Coronary artery (tissue), 2 donors: ENCODE data around the gene CBLL2.
"Not testable (repeated sequence)": the region's sequence is repeated elsewhere in the genome, so short reads cannot be mapped to it uniquely, and the experiment has no call there.

Experiments
- DNase-seq: peaks from one replicate; pipeline ENCODE4 v3.0.0-alpha.2; 2017; ENCODE audit warnings: low spot score
- H3K27ac ChIP-seq, 2 donors: fragments of 200-600 bp; sonication (generic); one replicate each; pipeline ENCODE4 v1.5.1; 2016 to 2019
- H3K4me3 ChIP-seq: fragments of 200-600 bp; sonication (generic); 2 replicates; pipeline ENCODE4 v1.5.1; 2016; ENCODE audit warnings: mild to moderate bottlenecking, moderate library complexity
- CTCF ChIP-seq: fragments of 200-600 bp; sonication (generic); IDR thresholded peaks from one replicate; pipeline ENCODE4 v1.5.1; 2019; ENCODE audit warnings: antibody characterized with exemption

CBLL2 gene

GRCh38 chrX:22268706-22269105 is 4.0 kb upstream of the CBLL2 start:
- H3K4me3 ChIP-seq: no peak overlapping the region
- DNase-seq: no peak
- no peak overlapping the region for H3K27ac ChIP-seq
- TF ChIP-seq CTCF: no peak

- no peak for TF ChIP-seq CTCF
Observed at GRCh38 chrX:22273714-22274317, 1.1 kb downstream of the CBLL2 start.

GRCh38 chrX:22276781-22277180 is 4.1 kb downstream of the CBLL2 start:
- DNase-seq: no peak
- H3K27ac ChIP-seq: no peak overlapping the region
- TF ChIP-seq CTCF: no peak
- H3K4me3 ChIP-seq: no peak overlapping the region

More at GRCh38 chrX:22273714-22274317, 1.1 kb downstream of the CBLL2 start:
- H3K27ac ChIP-seq: no peak overlapping the region
- DNase-seq: no peak
- no peak overlapping the region for H3K4me3 ChIP-seq

GRCh38 chrX:22278375-22278774 is 5.7 kb downstream of the CBLL2 start:
- no peak for DNase-seq
- no peak for TF ChIP-seq CTCF
- Histone ChIP-seq H3K4me3 (no peak overlapping the region), H3K27ac (no peak overlapping the region)

GRCh38 chrX:22289209-22289608 is 16.5 kb downstream of the CBLL2 start:
- not testable (repeated sequence) for DNase-seq, H3K4me3 ChIP-seq

GRCh38 chrX:22296871-22297270 is 24.2 kb downstream of the CBLL2 start:
- Histone ChIP-seq H3K27ac (no peak overlapping the region), H3K4me3 (no peak overlapping the region)
- DNase-seq: no peak
- TF ChIP-seq CTCF: no peak

More at GRCh38 chrX:22289209-22289608, 16.5 kb downstream of the CBLL2 start:
- not testable (repeated sequence) for H3K27ac ChIP-seq

GRCh38 chrX:22300130-22300529 is 27.4 kb downstream of the CBLL2 start:
- TF ChIP-seq CTCF: no peak
- Histone ChIP-seq H3K4me3 (no peak overlapping the region), H3K27ac (no peak overlapping the region)
- no peak for DNase-seq
